BE2C (cell line): ENCODE measurements around the gene ITM2C.

ENCODE experiments used
- DNase-seq: peaks from one replicate; pipeline ENCODE4 v3.0.0-alpha.2; 2020
- H3K27me3 ChIP-seq: fragments of 250-450 bp; sonication (Bioruptor Pico); 2 replicates; pipeline ENCODE4 v1.5.1; 2020; ENCODE audit warnings: mild to moderate bottlenecking
- H3K36me3 ChIP-seq: fragments of 250-450 bp; sonication (Bioruptor Pico); 2 replicates; pipeline ENCODE4 v1.5.1; 2020; ENCODE audit warnings: mild to moderate bottlenecking
- H3K4me1 ChIP-seq: fragments of 250-450 bp; sonication (Bioruptor Pico); 2 replicates; pipeline ENCODE4 v1.5.1; 2020
- H3K4me3 ChIP-seq: 2 replicates; pipeline ENCODE4 v1.5.1; 2011; ENCODE audit warnings: low read depth, low read length
- H3K9me3 ChIP-seq: fragments of 250-450 bp; sonication (Bioruptor Pico); 2 replicates; pipeline ENCODE4 v1.5.1; 2020
- TF ChIP-seq, protein P1 (sequence below): IDR thresholded peaks from 2 replicates; pipeline ENCODE4 v1.5.1; 2012; ENCODE audit warnings: mild to moderate bottlenecking, low read depth, low read length

Gene ITM2C

DNA sequence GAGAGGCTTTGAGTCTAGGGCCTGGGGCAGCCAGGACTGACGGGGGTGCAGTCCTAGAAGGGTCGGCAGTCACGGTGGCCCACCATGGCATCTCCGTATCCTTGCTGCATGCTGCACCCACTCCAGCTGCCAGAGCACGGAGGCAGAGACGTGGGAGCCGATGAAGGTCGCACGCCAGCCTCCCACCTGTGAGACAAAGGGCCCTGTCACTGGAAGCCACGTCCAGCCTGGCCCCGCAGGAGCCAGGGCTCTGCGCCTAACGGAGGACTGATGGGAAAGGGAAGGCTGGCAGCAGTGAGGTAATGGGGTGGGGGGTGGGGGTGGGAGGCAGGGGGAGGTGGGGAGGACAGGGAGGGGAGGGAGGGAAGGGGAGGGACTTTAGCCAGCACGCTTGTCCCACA lies 21.9 kb downstream of the ITM2C start:
- no peaks in the 10 kb centered on the region for H3K27me3 ChIP-seq
- no peak for DNase-seq

DNA sequence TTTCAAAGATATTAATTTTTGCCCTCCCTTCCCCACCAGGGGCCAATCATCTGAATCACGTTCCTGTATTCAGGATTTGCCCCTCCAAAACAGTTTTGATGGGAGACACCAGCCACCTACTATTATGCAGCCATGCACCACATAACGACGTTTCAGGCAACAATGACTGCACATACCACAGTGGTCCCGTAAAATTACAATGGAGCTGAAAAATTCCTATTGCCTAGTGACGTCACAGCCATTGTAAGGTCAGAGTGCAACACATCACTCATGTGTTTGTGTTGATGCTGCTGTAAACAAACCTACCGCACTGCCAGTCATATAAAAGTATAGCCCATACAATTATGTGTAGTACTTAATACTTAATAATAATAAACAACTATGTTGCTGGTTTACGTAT lies 22.6 kb downstream of the ITM2C start:
- TF ChIP-seq, protein P1, sequence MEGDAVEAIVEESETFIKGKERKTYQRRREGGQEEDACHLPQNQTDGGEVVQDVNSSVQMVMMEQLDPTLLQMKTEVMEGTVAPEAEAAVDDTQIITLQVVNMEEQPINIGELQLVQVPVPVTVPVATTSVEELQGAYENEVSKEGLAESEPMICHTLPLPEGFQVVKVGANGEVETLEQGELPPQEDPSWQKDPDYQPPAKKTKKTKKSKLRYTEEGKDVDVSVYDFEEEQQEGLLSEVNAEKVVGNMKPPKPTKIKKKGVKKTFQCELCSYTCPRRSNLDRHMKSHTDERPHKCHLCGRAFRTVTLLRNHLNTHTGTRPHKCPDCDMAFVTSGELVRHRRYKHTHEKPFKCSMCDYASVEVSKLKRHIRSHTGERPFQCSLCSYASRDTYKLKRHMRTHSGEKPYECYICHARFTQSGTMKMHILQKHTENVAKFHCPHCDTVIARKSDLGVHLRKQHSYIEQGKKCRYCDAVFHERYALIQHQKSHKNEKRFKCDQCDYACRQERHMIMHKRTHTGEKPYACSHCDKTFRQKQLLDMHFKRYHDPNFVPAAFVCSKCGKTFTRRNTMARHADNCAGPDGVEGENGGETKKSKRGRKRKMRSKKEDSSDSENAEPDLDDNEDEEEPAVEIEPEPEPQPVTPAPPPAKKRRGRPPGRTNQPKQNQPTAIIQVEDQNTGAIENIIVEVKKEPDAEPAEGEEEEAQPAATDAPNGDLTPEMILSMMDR: no peak
- H3K4me3 ChIP-seq: no peak overlapping the region
- H3K36me3 ChIP-seq: no peaks in the 10 kb centered on the region
- no peaks in the 10 kb centered on the region for H3K27me3 ChIP-seq
- H3K9me3 ChIP-seq: no peaks in the 10 kb centered on the region
- DNase-seq: no peak
- no peaks in the 10 kb centered on the region for H3K4me1 ChIP-seq

More for the DNA sequence above, 21.9 kb downstream of the ITM2C start:
- Histone ChIP-seq H3K4me1 (no peaks in the 10 kb centered on the region), H3K4me3 (no peak overlapping the region), H3K9me3 (no peaks in the 10 kb centered on the region), H3K36me3 (no peaks in the 10 kb centered on the region)
- TF ChIP-seq, protein P1: no peak

DNA sequence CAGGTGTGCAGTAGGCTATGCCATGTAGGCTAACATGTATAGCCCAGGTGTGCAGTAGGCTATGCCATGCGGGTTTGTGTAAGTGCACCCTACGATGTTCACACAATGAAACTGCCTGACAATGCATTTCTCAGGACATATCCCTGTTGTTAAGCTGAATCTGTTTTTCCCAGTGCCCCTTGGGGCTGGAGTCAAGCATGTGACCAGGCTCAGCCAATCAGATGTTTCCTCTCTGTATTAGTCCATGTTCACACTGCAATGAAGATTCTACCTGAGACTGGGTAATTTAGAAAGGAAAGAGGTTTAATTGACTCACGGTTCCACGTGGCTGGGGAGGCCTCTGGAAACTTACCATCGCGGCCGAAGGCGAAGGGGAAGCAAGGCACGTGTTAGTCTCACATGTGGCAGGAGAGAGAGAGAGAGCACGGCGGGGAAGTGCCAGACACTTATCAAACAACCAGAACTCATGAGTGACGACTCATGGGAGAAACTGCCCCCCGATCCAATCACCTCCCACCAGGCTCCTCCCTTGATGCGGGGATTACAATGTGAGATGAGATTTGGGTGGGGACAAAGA lies 24.2 kb downstream of the ITM2C start:
- Histone ChIP-seq H3K27me3 (no peaks in the 10 kb centered on the region), H3K4me3 (no peak overlapping the region), H3K9me3 (no peaks in the 10 kb centered on the region), H3K36me3 (no peaks in the 10 kb centered on the region), H3K4me1 (no peaks in the 10 kb centered on the region)
- TF ChIP-seq, protein P1: no peak
- no peak for DNase-seq

GRCh38 chr2:230889911-230890601 lies 25.3 kb downstream of the ITM2C start:
- DNase-seq: no peak
- TF ChIP-seq, protein P1: no peak
- no peaks in the 10 kb centered on the region for H3K36me3 ChIP-seq
- no peaks in the 10 kb centered on the region for H3K9me3 ChIP-seq
- no peaks in the 10 kb centered on the region for H3K4me1 ChIP-seq
- no peaks in the 10 kb centered on the region for H3K27me3 ChIP-seq
- no peak overlapping the region for H3K4me3 ChIP-seq

DNA sequence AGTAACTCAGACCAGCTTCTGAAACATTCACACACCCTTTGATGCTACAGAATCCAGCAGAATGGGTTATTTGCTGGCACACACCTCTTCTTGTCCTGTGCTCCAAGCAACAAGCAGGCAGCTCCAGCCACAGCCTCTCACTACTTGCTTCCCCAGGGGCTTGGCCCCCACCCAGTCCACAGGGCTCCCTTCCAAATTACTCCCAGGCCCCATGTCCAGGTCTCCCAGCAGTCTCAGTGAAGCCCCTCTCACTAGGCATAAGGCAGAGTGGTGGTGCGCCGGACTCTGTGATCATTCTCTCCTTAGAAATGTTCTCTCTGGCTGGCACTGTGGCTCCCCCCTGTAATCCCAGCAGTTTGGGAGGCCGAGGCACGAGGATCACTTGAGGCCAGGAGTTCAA lies 25.9 kb downstream of the ITM2C start:
- DNase-seq: no peak
- no peaks in the 10 kb centered on the region for H3K9me3 ChIP-seq
- H3K4me3 ChIP-seq: no peak overlapping the region
- TF ChIP-seq, protein P1: no peak
- no peaks in the 10 kb centered on the region for H3K27me3 ChIP-seq
- no peaks in the 10 kb centered on the region for H3K36me3 ChIP-seq
- no peaks in the 10 kb centered on the region for H3K4me1 ChIP-seq

GRCh38 chr2:230891064-230891463 lies 26.3 kb downstream of the ITM2C start:
- H3K27me3 ChIP-seq: no peaks in the 10 kb centered on the region
- no peak for DNase-seq
- TF ChIP-seq, protein P1: no peak
- H3K9me3 ChIP-seq: no peaks in the 10 kb centered on the region
- H3K36me3 ChIP-seq: no peaks in the 10 kb centered on the region
- no peaks in the 10 kb centered on the region for H3K4me1 ChIP-seq
- no peak overlapping the region for H3K4me3 ChIP-seq
